GM18526 (cell line): ENCODE data around the gene CLIC4.

Experiments
- POLR2A ChIP-seq: IDR thresholded peaks from 3 replicates; pipeline ENCODE4 v1.6.1; 2011; ENCODE audit not compliant: insufficient read length; ENCODE audit errors: extremely low read depth

Gene CLIC4

GRCh38 chr1:24892188-24893153 lies 147.2 kb downstream of the CLIC4 start:
- TF ChIP-seq POLR2A: no peak

DNA sequence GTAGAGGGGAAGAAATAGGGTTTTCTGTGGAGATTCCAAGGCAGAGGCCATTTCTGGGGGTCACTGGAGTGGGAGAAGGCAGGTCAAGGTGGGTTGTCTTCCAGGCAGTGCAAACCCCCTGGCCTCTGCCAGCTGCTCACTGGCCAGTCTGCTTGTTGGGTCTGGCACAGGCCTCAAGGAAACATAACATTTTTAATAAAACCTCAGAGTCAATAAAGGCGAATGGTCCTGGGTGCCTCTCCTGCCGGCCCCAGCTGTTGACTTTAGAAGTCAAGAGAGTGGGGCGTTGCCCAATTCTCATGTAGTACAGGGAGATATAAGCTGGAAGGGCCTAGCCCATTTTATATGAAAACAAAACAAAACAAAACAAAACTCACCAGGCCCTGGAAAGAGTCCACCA lies 148.2 kb downstream of the CLIC4 start:
- no peak for TF ChIP-seq POLR2A
